ENCODE data around the gene SIPA1L3. TPM values are rescaled to one million over a fixed set of nuclear protein-coding genes. Genes with fewer than 3 reads are reported as not detected.

The SIPA1L3 gene
- total and polyA plus RNA-seq, 2 experiments from 2014 or later: 13.7 to 23.3 TPM

- H3K36me3 ChIP-seq (replicated peaks; ENCODE audit: insufficient read depth, low read depth): no peaks in the 10 kb centered on the region
- no peaks in the 10 kb centered on the region for H3K9me2 ChIP-seq (replicated peaks; ENCODE audit: insufficient read depth)
- 79% methylated on average over 3 of the region's 3 CpGs for WGBS (ENCODE audit: low lambda C conversion rate, missing lambda C conversion rate)
- H3K27me3 ChIP-seq: no peaks in the 10 kb centered on the region
- TF ChIP-seq EZH2 (IDR thresholded peaks at IDR 0.05; ENCODE audit: borderline replicate concordance): no peak
- TF ChIP-seq, protein P1, sequence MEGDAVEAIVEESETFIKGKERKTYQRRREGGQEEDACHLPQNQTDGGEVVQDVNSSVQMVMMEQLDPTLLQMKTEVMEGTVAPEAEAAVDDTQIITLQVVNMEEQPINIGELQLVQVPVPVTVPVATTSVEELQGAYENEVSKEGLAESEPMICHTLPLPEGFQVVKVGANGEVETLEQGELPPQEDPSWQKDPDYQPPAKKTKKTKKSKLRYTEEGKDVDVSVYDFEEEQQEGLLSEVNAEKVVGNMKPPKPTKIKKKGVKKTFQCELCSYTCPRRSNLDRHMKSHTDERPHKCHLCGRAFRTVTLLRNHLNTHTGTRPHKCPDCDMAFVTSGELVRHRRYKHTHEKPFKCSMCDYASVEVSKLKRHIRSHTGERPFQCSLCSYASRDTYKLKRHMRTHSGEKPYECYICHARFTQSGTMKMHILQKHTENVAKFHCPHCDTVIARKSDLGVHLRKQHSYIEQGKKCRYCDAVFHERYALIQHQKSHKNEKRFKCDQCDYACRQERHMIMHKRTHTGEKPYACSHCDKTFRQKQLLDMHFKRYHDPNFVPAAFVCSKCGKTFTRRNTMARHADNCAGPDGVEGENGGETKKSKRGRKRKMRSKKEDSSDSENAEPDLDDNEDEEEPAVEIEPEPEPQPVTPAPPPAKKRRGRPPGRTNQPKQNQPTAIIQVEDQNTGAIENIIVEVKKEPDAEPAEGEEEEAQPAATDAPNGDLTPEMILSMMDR (IDR thresholded peaks at IDR 0.05; ENCODE audit: poor library complexity): no peak
- TF ChIP-seq EZH2phosphoT487 (IDR thresholded peaks at IDR 0.05; ENCODE audit: low read depth, severe bottlenecking, unreplicated experiment): no peak
- no peaks in the 10 kb centered on the region for H4K20me1 ChIP-seq (ENCODE audit: insufficient read depth, poor library complexity, severe bottlenecking)
- no peak overlapping the region for H3K4me2 ChIP-seq
- H3K4me3 ChIP-seq: no peak overlapping the region
- H3K79me2 ChIP-seq: peaks cover 29% of the 10 kb centered on the region
- no peak overlapping the region for H2AFZ ChIP-seq
- no peak overlapping the region for H3K27ac ChIP-seq
- H3K9me3 ChIP-seq (ENCODE audit: low read depth): no peaks in the 10 kb centered on the region
- DNase-seq (ENCODE audit: low spot score): no peak
- no peaks in the 10 kb centered on the region for H3K4me1 ChIP-seq (ENCODE audit: insufficient read depth)
Measured at GRCh38 chr19:38011426-38011825, 104.4 kb downstream of the SIPA1L3 start.

- DNase-seq (ENCODE audit: low spot score): no peak
- Histone ChIP-seq H3K4me3 (no peak overlapping the region), H4K20me1 (ENCODE audit: insufficient read depth, poor library complexity, severe bottlenecking) (no peaks in the 10 kb centered on the region), H2AFZ (no peak overlapping the region), H3K79me2 (peaks cover 29% of the 10 kb centered on the region), H3K9me3 (ENCODE audit: low read depth) (no peaks in the 10 kb centered on the region), H3K4me1 (ENCODE audit: insufficient read depth) (no peaks in the 10 kb centered on the region), H3K9me2 (replicated peaks; ENCODE audit: insufficient read depth) (no peaks in the 10 kb centered on the region), H3K36me3 (replicated peaks; ENCODE audit: insufficient read depth, low read depth) (no peaks in the 10 kb centered on the region), H3K27me3 (no peaks in the 10 kb centered on the region), H3K27ac (no peak overlapping the region), H3K4me2 (no peak overlapping the region)
- 80% methylated on average over 5 of the region's 5 CpGs for WGBS (ENCODE audit: low lambda C conversion rate, missing lambda C conversion rate)
- TF ChIP-seq EZH2phosphoT487 (IDR thresholded peaks at IDR 0.05; ENCODE audit: low read depth, severe bottlenecking, unreplicated experiment): no peak
- TF ChIP-seq EZH2 (IDR thresholded peaks at IDR 0.05; ENCODE audit: borderline replicate concordance): no peak
- TF ChIP-seq, protein P1 (IDR thresholded peaks at IDR 0.05; ENCODE audit: poor library complexity): no peak
Measured at GRCh38 chr19:38012290-38012689, 105.3 kb downstream of the SIPA1L3 start.

- H2AFZ ChIP-seq: no peak overlapping the region
- no peak for DNase-seq (ENCODE audit: low spot score)
- H4K20me1 ChIP-seq (ENCODE audit: insufficient read depth, poor library complexity, severe bottlenecking): no peaks in the 10 kb centered on the region
- no peak overlapping the region for H3K4me3 ChIP-seq
- no peaks in the 10 kb centered on the region for H3K36me3 ChIP-seq (replicated peaks; ENCODE audit: insufficient read depth, low read depth)
- H3K9me3 ChIP-seq (ENCODE audit: low read depth): no peaks in the 10 kb centered on the region
- H3K27ac ChIP-seq: no peak overlapping the region
- H3K4me1 ChIP-seq (ENCODE audit: insufficient read depth): no peaks in the 10 kb centered on the region
- H3K9me2 ChIP-seq (replicated peaks; ENCODE audit: insufficient read depth): no peaks in the 10 kb centered on the region
- 74% methylated on average over 5 of the region's 5 CpGs for WGBS (ENCODE audit: low lambda C conversion rate, missing lambda C conversion rate)
- no peak overlapping the region for H3K4me2 ChIP-seq
- TF ChIP-seq EZH2phosphoT487 (IDR thresholded peaks at IDR 0.05; ENCODE audit: low read depth, severe bottlenecking, unreplicated experiment): no peak
- TF ChIP-seq, protein P1 (IDR thresholded peaks at IDR 0.05; ENCODE audit: poor library complexity): no peak
- TF ChIP-seq EZH2 (IDR thresholded peaks at IDR 0.05; ENCODE audit: borderline replicate concordance): no peak
- H3K27me3 ChIP-seq: no peaks in the 10 kb centered on the region
- peaks cover 25% of the 10 kb centered on the region for H3K79me2 ChIP-seq
Measured at GRCh38 chr19:38012944-38013343, 105.9 kb downstream of the SIPA1L3 start.
